Measurements from ENCODE around the gene TPST1.
"Not testable (repeated sequence)": the region's sequence is repeated elsewhere in the genome, so short reads cannot be mapped to it uniquely, and the experiment has no call there.

Gene TPST1

DNA sequence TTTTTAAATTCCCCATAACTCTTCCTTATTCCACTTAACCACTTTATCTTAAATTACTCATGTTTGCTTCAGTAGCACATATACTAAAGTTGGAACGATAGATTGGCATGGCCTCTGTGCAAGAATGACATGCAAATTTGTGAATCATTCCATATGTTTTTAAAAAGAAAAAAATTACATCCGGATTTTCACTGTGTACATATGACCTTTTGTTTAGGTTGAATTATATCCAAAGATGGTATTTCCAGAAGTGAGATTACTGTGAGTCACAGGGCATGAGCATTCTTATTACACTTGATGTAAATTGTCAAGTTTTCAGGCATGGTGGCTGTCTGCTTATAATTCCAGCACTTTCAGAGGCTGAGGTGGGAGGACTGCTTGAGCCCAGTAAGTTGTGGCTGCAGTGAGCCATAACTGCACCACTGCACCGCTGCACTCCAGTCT lies 190.0 kb downstream of the TPST1 start:
- DNase-seq: not testable (repeated sequence)

DNA sequence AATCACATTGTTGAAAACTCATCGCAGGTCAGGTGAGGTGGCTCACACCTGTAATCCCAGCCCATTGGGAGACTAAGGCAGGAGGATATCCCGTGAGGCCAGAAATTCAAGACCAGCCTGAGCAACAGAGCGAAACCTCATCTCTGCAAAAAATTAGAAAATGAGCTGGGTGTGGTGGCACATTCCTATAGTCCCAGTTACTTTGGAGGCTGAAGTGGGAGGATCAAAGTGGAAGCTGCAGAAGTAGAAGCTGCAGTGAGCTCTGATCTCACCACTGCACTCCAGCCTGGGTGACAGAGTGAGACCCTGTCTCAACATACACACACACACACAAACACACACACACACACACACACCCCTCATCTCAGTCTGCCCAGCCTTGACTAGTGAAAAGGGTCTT lies 190.9 kb downstream of the TPST1 start:
- not testable (repeated sequence) for DNase-seq

DNA sequence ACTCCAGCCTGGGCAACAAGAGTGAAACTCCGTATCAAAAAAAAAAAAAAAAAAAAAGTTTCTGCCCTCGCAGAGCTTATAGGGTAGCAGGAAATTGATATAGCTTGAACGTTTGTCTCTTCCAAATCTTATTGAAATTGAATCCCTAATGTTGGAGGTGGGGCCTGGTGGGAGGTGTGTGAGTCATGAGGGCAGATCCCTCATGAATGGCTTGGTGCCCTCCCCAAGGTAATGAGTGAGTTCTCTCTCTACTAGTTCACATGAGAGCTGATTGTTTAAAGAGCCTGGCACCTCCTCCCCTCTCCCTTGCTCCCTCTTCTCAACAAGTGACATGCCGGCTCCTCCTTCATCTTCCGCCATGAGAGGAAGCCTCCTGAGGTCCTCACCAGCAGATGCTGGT lies 193.7 kb downstream of the TPST1 start:
- not testable (repeated sequence) for DNase-seq

DNA sequence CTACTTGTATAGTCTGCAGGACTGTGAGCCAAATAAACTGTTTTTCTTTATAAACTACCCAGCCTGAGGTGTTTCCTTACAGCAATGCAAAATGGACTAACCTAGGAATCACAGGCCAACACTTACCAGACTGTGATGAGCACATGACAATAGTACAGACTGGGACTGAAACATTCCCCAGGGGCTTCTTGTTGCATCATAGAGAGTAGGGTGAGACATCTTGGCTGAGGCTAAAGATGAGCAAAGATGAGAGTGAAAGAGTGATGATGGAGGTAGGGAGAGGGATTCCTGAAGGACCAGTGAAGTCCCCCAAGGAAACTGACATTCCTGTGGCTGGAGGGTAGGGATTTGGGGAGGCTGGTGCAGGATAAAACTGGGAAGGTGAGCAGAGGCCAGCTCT lies 194.4 kb downstream of the TPST1 start:
- DNase-seq: no peak

DNA sequence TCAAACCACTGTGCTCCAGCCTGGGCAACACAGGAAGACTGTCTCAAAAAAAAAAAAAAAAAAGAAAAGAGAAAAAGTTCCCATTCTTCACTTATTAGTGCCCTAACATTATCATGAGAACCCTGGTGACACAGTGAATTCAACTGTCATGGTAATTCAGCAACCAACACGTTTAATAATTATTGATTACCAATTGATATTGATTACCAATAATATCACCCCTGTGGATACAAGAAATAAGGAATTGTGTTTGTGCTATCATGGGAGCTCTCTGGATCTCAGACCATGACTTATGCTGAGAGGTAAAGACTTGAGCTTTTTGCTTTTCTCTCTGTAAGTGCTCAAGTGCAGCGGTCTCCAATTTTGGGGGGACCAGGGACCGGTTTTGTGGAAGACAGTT lies 195.3 kb downstream of the TPST1 start:
- no peak for DNase-seq

DNA sequence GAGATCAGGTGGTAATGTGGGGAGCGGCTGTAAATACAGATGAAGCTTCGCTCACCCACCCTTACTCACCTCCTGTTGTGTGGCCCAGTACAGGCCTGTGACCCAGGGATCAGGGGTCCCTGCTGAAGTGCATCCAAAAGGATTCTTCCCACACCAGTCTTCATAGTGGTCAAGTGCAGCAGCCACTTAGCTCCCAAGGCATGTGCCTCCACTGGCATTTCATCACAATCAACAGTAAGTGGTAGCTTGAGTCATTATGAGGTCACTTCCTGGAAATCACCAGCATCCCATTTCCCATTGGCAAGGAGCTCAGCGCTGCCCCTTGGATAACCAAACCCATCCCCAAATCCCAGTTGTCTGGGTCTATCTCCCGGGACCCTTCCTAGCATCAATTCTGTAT lies 196.0 kb downstream of the TPST1 start:
- not testable (repeated sequence) for DNase-seq

DNA sequence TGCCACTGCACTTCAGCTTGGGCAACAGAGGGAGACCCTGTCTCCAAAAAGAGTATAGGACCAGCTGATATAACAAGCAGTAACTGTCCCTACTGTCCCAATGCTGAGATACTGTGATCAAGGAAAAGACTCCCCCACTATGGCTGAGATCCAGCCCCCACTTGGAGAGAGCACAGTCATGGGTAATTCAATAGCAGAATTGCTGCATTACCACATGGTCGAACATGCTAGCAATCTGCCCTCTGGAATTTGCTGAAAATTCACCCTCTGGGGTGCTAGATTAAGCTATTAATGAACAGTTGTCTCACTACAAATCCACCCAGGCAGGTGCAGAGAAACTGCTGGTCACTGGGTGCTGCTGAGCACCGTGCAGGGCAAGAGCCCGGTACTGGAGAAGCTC lies 196.8 kb downstream of the TPST1 start:
- DNase-seq: not testable (repeated sequence)

DNA sequence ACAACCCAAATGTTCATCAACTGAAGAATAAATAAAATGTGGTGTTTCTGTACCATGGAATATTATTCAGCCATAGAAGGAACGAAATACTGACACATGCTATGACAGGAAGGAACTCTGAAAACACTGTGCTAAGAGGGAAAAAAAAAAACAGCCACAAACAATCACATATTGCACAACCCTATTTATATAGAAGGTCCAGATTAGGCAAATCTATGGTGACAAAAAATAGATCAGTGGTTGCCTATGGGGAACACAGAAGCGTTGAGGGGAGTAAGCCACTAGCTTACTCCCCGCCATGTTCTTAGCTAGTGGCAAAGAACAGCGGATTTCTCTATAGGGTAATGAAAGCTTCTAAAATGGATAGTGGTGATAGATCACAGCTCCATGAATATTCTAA lies 198.4 kb downstream of the TPST1 start:
- DNase-seq: no peak

DNA sequence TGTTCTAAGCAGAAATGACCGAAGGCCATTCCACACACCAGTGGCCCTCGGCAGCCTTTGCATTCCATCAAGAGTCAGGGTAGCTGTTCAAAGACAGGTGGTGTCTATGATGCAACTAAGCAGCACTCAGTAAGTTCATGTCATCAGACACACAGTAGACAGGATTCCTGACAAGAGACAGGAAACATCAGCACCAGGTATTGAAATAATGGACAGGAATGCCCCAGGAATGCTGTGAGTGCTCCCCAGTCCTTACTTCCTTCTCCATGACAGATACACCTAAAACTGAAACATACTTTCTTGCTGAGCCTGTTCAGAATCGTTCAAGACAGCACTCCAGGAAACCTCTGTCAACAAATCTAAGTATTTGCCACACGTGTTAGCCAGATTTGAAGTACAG lies 204.4 kb downstream of the TPST1 start:
- DNase-seq: no peak
